Measurements from ENCODE around the gene S1PR2. TPM values are rescaled to one million over a fixed set of nuclear protein-coding genes. Genes with fewer than 3 reads are reported as not detected.
"Not testable (repeated sequence)": the region's sequence is repeated elsewhere in the genome, so short reads cannot be mapped to it uniquely, and the experiment has no call there.

The S1PR2 gene
- total RNA-seq, 1 donor from 2014 or later = 1.8 TPM

DNA sequence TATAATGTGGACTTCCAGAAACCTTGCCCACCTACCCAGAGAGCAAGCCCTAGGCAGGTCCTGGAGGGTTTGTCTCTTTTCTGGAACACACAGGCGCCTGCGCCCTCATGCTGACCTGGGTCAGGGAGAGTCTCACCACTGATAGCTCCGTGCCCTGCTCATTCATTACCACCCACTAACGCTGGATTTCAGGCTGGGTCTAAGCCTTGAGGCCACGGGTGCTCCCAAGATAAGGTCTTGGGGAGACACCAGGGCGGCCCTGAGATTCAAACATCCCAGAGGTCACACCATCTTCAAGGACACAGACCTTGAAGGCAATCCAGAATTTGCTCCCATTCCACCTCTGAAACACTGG lies 5.1 kb downstream of the S1PR2 start:
- no peak for DNase-seq (ENCODE audit: low read depth)

DNA sequence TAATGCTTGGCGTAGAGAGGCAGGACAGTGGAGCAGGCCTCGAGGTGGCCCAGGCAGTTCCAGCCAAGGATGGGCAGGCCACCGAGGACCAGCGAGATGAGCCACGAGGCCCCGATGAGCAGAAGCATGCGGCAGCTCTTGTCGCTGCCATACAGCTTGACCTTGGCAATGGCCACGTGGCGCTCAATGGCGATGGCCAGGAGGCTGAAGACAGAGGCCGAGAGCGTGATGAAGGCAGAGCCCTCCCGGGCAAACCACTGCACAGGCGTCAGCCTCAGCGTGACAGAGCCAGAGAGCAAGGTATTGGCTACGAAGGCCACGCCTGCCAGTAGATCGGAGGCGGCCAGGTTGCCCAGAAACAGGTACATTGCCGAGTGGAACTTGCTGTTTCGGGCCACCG lies 6.8 kb downstream of the S1PR2 start:
- DNase-seq (ENCODE audit: low read depth) = no peak

DNA sequence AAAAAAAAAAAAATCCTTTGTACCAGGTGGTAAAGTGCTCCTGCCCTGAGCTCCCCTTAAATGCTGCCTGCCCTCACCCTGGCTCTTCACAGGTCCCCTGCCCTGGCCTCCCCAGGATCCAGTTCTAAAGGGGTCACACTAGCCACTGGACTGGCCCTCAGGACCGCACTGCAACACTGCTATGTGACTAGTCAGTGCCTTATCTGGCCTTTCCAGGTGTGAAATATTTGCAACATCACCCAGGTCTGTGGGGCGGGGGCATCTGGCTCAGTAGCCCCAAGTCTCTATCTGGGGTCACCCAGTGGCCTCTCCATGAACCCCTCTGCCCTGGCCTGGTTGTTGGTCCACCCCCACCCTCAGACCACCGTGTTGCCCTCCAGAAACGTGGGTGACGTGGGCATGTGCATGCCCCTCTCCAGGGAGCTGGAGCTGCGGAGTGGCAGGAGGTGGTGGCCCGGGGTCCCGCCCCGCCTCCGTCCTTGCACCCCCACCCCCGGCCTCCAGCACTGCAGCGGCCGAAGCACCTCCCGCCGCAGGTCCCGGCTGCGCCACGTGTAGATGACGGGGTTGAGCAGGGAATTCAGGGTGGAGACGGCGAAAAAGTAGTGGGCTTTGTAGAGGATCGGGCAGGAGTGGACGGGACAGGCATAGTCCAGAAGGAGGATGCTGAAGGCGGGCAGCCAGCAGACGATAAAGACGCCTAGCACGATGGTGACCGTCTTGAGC lies 7.5 kb downstream of the S1PR2 start:
- DNase-seq (ENCODE audit: low read depth) = no peak

DNA sequence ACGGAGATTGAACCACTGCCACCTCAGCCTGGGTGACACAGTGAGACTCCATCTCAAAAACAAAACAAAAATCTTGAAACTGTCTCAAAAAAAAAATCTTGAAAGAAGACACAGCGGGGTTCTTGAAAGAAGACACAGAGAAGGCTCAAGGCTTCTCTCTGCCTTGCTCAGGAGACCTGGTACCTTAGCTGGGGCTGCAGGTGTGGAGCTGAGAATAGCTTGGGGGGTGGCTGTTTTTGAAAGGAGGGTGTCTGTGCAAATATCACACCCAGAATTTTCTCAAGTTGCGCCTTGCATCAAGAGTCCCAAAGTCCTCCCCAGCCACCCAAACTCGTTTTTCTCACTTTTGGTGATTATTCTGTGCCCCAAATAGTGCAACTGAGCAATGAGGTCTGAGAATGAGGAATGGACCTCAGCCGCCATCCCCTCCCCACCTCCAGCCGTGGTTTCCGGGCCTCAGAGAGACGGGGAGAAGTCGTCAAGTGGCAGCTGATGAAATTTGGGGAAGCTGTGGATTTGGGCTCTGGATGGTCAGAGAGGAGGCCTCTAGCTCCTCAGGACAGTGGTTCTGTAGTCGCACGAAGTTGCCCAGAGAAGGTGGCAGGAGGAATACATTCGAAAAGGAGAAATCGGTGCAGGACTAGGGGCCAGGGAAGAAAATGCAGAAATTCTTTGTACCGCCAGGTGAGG lies 8.8 kb downstream of the S1PR2 start:
- DNase-seq (ENCODE audit: low read depth) = no peak

DNA sequence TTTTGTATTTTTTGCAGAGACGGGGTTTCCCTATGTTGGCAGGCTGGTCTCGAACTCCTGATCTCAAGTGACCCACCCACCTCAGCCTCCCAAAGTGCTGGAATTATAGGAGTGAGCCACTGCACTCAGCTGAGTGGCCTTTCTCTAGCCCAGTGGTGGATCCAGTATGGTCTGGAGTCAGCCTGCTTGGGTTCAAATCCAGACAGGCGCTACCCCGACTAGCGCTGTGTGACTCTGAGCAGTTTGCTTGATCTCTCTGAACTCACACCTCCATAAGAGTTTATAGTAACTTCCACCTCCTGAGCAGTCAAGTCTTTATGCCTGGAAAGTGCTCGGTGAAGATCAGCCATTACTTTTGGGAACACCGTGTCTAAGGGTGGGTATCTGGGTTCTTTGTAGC lies 10.4 kb downstream of the S1PR2 start:
- DNase-seq (ENCODE audit: low read depth) = no peak

DNA sequence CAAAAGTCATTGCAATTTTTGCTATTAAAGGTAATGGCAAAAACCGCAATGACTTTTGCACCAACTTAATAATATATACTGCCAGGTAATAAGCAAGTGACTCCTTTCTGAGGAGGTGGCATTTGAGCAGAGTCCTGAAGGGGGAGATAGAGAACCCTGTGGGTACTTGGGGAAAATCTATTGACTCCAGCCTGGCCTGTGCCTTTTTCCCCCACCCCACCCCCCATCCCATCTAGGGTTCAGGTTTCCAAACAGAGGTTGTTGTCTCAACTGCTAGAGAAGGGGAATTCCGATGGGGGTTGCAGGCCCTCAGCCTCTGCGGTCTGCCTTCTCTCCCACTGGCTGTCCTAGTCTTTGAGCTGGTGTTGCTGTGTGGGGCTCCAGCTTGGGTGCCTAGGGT lies 11.5 kb downstream of the S1PR2 start:
- peak; percentile 41 for DNase-seq (ENCODE audit: low read depth)

DNA sequence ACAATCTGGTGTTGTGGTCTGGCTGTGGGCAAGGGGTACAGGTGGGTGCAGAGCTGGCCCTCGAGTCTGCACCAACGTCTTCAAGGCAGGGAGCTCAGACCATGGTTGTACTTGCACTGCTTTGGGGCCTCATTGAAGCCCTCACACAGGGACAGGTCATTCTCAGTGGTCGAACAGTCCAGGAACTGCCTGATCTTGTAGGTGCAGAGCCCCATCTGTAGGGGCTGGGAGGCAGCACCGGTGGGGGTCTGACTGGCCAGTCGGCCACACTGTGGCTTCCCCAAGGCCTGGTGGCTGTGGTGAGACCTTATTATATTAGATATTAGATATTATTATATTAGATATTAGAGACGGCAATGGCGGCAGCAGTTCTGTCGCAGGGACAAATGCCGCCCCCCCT lies 14.0 kb downstream of the S1PR2 start:
- no peak for DNase-seq (ENCODE audit: low read depth)

DNA sequence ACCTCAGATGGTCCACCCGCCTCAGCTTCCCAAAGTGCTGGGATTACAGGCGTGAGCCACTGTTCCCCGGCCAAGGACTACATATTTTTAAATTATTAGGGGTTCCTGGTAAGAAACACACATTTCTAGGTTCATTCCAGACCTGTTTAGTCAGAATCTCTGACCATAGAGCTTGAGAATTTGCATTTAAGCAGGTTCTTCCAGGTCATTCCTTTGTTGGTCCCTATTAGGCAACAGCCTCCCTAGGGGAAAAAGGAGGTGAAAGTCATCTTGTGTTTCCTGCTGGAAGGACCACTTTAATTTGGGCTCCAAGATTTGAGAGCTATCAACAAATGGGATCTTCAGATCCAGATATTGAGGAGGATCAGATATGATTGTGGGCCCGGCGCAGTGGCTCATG lies 16.3 kb downstream of the S1PR2 start:
- no peak for DNase-seq (ENCODE audit: low read depth)

DNA sequence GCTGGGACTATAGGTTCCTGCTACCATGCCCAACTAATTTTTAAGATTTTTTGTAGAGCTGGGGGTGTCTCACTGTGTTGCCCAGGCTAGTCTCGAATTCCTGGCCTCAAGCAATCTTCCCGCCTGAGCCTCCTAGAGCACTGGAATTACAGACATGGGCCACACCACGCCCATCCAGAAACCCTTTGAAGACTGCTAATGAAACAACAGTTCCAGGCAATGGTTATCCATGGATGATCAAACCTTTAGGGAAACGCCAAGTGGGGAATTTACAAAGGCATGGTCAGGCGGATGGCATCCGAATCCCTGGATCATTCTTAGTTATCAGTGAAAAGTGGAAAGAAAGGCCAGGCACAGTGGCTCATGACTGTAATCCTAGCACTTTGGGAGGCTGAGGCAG lies 19.4 kb downstream of the S1PR2 start:
- no peak for DNase-seq (ENCODE audit: low read depth)

DNA sequence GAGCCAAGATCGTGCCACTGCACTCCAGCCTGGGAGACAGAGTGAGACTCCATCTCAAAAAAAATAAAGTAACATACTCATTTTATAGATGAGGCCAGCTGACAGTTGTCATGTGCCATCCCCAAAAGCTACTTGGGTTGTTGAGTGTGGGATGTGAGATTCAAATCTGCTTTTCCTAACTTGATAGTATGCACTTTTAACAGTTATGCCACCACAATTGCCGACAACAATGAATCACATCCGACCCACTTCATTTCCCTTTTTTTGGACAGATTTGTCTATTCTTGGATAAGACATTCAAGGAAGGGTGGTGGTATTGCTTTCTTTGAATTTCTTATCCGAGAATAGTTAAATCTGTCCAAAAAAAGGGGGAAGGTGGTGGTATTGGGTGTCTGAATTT lies 20.1 kb downstream of the S1PR2 start:
- no peak for DNase-seq (ENCODE audit: low read depth)

DNA sequence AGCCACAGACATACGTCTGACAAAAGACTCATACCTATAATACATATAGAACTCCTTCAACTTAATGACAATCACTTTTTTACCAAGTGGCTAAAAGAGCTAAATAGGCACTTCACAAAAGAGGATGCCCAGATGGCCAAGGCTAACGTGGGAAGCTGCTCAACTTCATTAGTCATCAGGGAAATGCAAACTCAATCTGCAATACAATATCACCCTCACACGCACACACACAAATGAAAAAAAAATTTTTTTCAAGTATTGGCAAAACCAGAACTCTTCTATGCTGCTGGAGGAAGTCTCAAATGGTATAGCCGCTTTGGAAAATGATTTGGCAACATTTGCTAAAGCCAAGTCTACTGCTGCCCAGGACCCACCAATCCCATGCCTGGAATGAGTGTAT lies 21.8 kb downstream of the S1PR2 start:
- DNase-seq (ENCODE audit: low read depth) = peak; percentile 45

DNA sequence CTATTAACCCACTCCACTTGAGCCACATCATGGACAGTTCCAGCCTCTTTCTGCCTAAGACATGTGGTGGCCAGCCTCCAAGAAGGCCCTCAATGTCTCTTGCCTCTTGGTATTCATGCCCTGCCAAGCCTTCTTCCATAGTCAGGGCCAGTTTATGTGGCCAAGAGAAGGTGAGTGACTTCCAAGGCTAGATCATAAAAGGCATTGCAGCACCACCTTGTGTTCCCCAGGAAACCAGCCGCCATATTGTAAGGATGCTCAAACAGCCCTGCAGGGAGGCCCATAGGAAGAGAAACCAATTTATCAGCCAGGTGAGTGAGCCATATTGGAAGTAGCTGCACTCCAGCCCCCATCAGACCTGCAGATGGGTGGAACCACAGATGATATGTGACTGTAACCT lies 24.1 kb downstream of the S1PR2 start:
- no peak for DNase-seq (ENCODE audit: low read depth)

DNA sequence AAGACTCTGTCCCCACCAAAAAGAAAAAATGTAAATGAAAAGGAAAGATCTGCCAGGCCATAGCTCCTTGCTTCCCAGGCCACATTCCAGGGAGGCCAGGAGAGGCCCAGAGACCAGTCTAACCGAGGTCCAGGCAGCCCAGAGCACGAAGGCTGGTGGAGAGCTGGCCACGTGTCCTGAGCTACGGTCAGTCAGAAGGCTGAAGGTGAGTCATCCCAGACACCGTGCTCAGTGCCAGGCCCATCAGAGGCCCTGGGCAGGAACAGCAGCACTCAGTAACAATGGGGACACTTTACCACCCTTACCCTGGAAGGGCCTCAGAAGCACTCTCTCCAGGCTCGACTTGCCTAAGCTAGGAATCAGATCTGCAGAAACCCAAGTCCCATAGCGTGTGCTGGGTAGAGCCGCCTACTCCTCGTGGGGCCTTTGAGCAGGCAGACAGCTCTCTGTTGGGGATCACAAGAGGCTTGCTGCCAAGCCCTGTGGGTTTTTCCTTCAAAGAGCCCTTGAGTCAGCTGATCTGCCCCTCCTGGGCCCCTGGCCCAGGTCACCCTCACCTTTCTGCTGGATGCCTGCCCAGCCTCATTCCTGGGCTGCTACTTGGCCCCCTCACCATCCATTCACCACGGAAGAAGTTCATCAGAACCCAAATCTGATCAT lies 24.8 kb downstream of the S1PR2 start:
- peak; percentile 41 for DNase-seq (ENCODE audit: low read depth)

DNA sequence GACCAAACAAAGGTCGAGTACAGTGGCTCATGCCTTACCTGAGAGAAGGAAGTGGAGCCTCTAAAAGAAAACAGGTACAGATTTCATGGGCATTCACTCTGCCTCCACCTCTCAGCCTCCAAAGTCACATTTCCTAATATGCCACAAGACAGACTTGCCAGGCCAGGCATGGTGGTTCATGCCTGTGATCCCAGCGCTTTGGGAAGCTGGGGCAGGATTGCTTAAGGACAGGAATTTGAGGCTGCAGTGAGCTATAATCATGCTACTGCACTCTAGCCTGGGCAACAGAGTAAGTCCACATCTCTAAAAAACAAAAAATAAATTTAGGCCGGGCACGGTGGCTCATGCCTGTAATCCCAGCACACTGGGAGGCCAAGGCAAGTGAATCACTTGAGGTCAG lies 25.5 kb downstream of the S1PR2 start:
- DNase-seq (ENCODE audit: low read depth) = peak; percentile 16

DNA sequence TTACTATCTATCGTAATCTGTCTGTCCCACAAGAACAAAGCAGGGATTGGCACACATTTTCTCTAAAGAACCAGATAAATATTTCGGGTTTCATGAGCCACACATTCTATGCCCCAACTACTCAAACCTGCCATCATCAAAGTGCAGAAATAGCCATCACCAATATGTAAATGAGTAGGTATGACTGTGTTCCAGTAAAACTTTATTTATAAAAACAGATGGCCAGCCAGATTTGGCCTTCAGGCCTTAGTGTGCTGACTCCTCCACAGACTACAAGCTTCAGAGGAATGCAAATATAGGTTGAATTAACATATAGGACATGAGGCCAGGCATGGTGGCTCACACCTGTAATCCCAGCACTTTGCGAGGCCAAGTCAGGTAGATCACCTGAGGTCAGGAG lies 27.4 kb downstream of the S1PR2 start:
- no peak for DNase-seq (ENCODE audit: low read depth)

DNA sequence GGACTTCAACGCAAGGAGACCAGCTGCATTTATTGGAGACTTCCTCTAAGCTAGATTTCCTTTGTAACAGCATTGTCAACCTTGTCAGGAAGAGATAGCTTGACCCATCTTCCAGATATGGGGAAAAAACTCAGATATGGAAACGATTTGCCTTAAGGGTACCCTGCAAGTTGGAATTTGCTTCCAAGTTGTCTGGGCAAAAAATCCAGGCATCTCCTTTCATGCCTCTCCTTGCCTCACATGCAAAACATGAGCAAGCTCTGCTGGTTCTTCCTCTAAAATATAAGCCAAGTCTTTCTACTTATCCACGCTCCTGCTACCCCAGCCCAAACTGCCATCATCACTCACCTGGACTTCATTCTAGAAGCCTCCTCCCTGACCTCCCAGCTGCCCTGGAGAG lies 30.0 kb downstream of the S1PR2 start:
- DNase-seq (ENCODE audit: low read depth) = no peak

DNA sequence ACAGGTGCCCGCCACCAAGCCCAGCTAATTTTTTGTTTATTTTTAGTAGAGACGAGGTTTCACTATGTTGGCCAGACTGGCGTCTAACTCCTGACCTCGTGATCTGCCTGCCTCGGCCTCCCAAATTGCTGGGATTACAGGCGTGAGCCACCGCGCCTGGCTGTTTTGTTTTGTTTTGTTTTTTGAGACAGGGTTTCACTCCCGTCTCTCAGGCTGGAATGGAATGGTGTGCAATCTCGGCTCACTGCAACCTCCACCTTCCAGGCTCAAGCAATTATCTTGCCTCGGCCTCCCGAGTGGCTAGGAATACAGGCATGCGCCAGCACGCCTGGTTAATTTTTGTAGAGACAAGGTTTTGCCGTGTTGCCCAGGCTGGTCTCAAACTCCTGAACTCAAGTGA lies 31.0 kb downstream of the S1PR2 start:
- not testable (repeated sequence) for DNase-seq (ENCODE audit: low read depth)

DNA sequence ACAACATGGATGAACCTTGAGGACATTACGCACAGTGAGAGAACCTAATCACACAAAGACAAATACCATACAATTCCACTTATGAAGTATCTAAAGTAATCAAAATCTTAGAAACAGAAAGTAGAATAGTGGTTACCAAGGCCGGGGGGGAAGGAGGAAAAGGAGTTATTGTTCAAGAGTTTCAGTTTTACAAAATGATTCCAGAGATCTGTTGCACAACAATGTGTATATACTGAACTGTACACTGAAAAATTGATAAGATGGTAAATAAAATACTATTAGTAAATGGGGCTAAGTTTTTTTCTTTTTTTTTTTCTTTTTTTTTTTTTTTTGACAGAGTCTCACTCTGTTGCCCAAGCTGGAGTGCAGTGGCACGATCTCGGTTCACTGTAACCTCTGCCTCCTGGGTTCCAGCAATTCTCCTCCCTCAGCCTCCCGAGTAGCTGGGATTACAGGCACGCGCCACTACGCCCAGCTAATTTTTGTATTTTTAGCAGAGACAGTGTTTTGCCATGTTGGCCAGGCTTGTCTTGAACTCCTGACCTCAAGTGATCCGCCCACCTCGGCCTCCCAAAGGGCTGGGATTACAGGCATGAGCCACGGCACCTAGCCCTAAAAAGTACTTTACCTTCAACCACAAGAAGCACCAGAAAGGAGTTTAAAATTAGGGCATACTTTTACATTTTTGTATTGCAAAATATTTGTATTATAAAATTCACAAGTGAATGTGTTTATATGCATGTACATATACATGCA lies 32.1 kb downstream of the S1PR2 start:
- DNase-seq (ENCODE audit: low read depth) = not testable (repeated sequence)

DNA sequence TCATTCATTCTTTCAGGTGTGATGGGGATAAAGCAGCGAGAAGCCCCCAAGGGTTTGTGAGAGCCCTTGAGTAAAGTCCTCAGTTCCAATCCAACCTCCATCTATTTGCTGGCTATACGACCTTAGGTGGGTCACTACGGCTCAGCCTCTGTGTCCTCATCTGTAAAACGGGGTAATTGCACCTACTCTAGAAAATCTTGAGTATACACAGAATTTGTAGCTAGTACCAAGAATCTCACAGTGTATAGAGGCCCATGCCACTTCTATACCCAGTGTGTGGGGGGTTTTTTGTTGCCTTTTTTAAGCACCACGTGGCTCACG lies 36.0 kb downstream of the S1PR2 start:
- no peak for DNase-seq (ENCODE audit: low read depth)

DNA sequence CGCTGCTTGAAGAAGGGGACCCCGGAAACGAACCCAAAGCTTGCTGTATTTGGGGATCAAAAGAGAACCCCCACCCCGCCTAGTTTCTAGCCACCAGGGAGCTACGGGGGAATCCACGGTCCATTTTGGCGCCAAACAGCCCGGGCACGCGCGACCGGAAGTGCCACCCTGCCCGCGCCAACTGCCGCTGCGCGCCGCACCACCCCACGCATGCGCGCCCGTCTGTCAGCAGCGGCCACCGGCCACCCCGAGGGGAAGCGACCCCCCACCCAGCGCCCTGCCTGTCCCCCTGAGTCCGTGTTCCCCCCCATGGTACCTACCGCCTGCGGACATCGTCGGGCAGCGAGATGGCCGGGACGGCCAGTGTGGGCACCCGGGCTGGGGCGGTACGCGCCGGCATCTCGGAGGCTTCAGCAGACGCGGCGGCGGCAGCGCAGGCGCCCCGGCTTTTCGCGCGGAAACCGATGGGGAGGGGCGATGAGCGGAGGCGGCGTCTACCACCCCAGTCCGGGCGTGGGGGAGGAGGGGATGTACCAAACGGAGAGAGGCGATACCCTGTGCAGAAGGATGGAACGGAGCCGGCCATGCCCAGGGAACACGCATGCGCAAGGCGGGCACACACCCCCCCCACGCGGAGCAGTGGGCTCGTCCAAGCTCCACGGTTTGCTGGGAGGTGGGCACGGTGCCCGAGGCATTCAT lies 36.5 kb downstream of the S1PR2 start, which contains the start of gene DNMT1:
Gene DNMT1, minus strand, starts transcription at position 454 of the 699 bp plus-strand sequence. Its CDS starts 54 bp downstream, at position 400.
- DNase-seq (ENCODE audit: low read depth) = peak; percentile 97

DNA sequence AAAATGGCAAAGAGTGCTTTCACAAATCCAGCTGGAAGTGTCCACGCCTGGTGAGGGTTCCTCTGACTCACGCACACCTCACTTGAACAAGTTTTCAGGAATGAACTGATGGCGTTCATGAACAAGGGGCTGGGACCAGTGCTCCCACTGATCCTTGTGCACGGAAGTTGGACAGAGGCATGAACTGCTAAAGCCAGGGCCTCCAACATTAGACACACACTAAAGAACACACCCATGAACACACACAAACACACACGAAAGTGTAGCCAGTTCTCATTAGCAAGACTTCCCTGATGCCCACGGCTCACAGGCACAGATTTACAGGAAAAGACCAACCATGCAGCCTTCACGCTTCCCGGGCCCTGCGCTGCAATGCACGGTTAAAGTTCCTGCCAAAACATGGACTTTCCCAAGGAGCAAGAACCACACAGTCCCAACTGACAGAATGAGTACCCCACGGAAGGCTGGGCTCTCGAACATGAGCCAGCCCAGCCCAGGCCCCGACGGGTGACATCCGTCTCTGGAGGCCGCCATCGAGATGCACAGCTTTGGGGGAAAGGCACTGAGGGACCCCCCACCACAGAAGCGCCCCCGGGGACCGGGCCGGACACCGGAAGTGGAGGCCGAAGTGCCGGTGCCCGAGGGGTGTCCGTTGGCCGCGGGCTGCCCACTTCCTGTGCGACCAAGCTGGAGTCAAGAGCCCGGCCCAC lies 37.2 kb downstream of the S1PR2 start:
- DNase-seq (ENCODE audit: low read depth) = no peak

Measured in myocyte (in vitro differentiated cells).